HepG2 (cell line): ENCODE data around the gene ICAM3. TPM values are rescaled to one million over a fixed set of nuclear protein-coding genes. Genes with fewer than 3 reads are reported as not detected.

Experiments used
- ATAC-seq: fragments of 200-7000 bp; cut with Tn5 transposase; 3 replicates; pipeline ENCODE4 v1.9.1; 2020; ENCODE audit warnings: mild to moderate bottlenecking, moderate library complexity
- BruUV-seq: library from RNA; stranded (reverse); fragments of 400-500 nt; replicated peaks from 2 replicates; lab custom pipeline; 2021; lab: Mats Ljungman, UMichigan
- CTCF ChIA-PET: fragments of 300-600 bp; formaldehyde crosslinking; extraction: SDS; loops from one replicate; lab custom pipeline; 2021; ENCODE audit warnings: low total read pairs, inconsistent platforms, low intra/inter-chr PET ratio; lab: Yijun Ruan, JAX
- POLR2A ChIA-PET: fragments of 350-600 bp; sonication (Branson Sonifier 250); formaldehyde crosslinking; loops from one replicate; lab custom pipeline; 2020; ENCODE audit warnings: antibody characterized with exemption, inconsistent platforms; lab: Yijun Ruan, JAX
- DNase-seq: peaks from one replicate; pipeline ENCODE4 v3.0.0-alpha.2; 2015; ENCODE audit warnings: low spot score
- FAIRE-seq: peaks from 3 replicates; lab custom pipeline; 2011; peaks lifted over from hg19 to GRCh38; lab: Jason Lieb, UNC
- H2AFZ ChIP-seq: one replicate; pipeline ENCODE4 v1.6.1; 2011; ENCODE audit warnings: low read length, inconsistent platforms
- H3K27ac ChIP-seq: fragments of 300-600 bp; 3 replicates; pipeline ENCODE4 v1.8.0; 2011; ENCODE audit warnings: mixed run types, mild to moderate bottlenecking, mixed read lengths, low read length, inconsistent platforms; ENCODE audit not compliant: insufficient read depth; ENCODE audit errors: extremely low read length
- H3K27me3 ChIP-seq, 2 experiments: fragments of 200-600 bp in 1 of 2; 2 replicates in 1 of 2; 3 replicates in 1 of 2; pipeline versions ENCODE4 v1.6.0 to v1.8.0; 2011; ENCODE audit warnings: low read length in 2 of 2, mild to moderate bottlenecking in 2 of 2, moderate library complexity in 2 of 2, inconsistent platforms in 1 of 2; ENCODE audit not compliant: insufficient read depth in 2 of 2, control insufficient read depth in 1 of 2
- H3K36me3 ChIP-seq, 2 experiments: fragments of 200-600 bp in 1 of 2; replicated peaks in 1 of 2; 2 replicates in 1 of 2; 3 replicates in 1 of 2; pipeline versions ENCODE4 v1.5.1 to v1.8.0; 2011; ENCODE audit warnings: low read length in 2 of 2, inconsistent platforms in 1 of 2; ENCODE audit not compliant: insufficient read depth in 2 of 2, control insufficient read depth in 1 of 2
- H3K4me1 ChIP-seq: 2 replicates; pipeline ENCODE4 v1.5.1; 2012; ENCODE audit warnings: low read length, inconsistent platforms; ENCODE audit not compliant: insufficient read depth
- H3K4me2 ChIP-seq: 2 replicates; pipeline ENCODE4 v1.6.0; 2011; ENCODE audit warnings: low read depth, low read length, inconsistent platforms
- H3K4me3 ChIP-seq, 3 experiments: fragments of 200-600 bp in 1 of 3; sonication (generic), shearing (Covaris generic) in 1 of 3; replicated peaks in 1 of 3; 2 replicates each; pipeline ENCODE4 v1.5.1; 2011 to 2016; ENCODE audit warnings: low read length in 3 of 3, inconsistent platforms in 2 of 3, low read depth in 2 of 3, mild to moderate bottlenecking in 2 of 3, control low read depth in 1 of 3, mixed read lengths in 1 of 3; ENCODE audit not compliant: insufficient read depth in 1 of 3
- H3K79me2 ChIP-seq: one replicate; pipeline ENCODE4 v1.6.1; 2011; ENCODE audit warnings: low read length, inconsistent platforms; ENCODE audit not compliant: insufficient read depth
- H3K9ac ChIP-seq: 2 replicates; pipeline ENCODE4 v1.6.0; 2011; ENCODE audit warnings: mild to moderate bottlenecking, low read depth, low read length, inconsistent platforms; ENCODE audit not compliant: insufficient read depth
- H3K9me3 ChIP-seq: 2 replicates; pipeline ENCODE4 v1.5.1; 2012; ENCODE audit warnings: mild to moderate bottlenecking, low read length
- H4K20me1 ChIP-seq: 2 replicates; pipeline ENCODE4 v1.6.0; 2011; ENCODE audit warnings: inconsistent platforms, mild to moderate bottlenecking, low read length, moderate library complexity; ENCODE audit not compliant: insufficient read depth
- FOXA3 ChIP-seq: IDR thresholded peaks from 2 replicates; pipeline ENCODE4 v1.6.1; 2016; ENCODE audit warnings: missing genetic modification reagents, missing compliant biosample characterization
- HMGA1 ChIP-seq: sonication (generic); formaldehyde crosslinking; conservative IDR thresholded peaks from 2 replicates; pipeline ENCODE4 v1.4.0; 2020; ENCODE audit warnings: missing genetic modification reagents
- JARID2 ChIP-seq: sonication (generic); formaldehyde crosslinking; IDR thresholded peaks from 2 replicates; pipeline ENCODE4 v1.8.1; 2023; ENCODE audit warnings: missing genetic modification reagents, inconsistent platforms; ENCODE audit not compliant: insufficient replicate concordance
- MEIS2 ChIP-seq: sonication (generic); formaldehyde crosslinking; IDR thresholded peaks from 2 replicates; pipeline ENCODE4 v1.9.0; 2021; ENCODE audit warnings: mild to moderate bottlenecking, missing genetic modification reagents
- NFIC ChIP-seq: IDR thresholded peaks from 2 replicates; pipeline ENCODE4 v1.6.1; 2012; ENCODE audit warnings: mild to moderate bottlenecking, low read length, inconsistent platforms
- NKX3-1 ChIP-seq: sonication (generic); formaldehyde crosslinking; IDR thresholded peaks from 2 replicates; pipeline ENCODE4 v1.5.0; 2020; ENCODE audit warnings: missing genetic modification reagents
- PHF5A ChIP-seq: IDR thresholded peaks from one replicate; pipeline ENCODE4 v1.6.1; 2018; ENCODE audit warnings: low read depth, missing genetic modification reagents; ENCODE audit not compliant: unreplicated experiment
- RARG ChIP-seq: sonication (generic); formaldehyde crosslinking; IDR thresholded peaks from 2 replicates; pipeline ENCODE4 v1.4.0; 2020; ENCODE audit warnings: low read depth, mild to moderate bottlenecking, missing genetic modification reagents
- SSRP1 ChIP-seq: IDR thresholded peaks from 2 replicates; pipeline ENCODE4 v1.6.1; 2016; ENCODE audit warnings: control low read depth
- ZBTB4 ChIP-seq: sonication (generic); formaldehyde crosslinking; IDR thresholded peaks from 2 replicates; pipeline ENCODE4 v1.4.0; 2020; ENCODE audit warnings: missing genetic modification reagents, mild to moderate bottlenecking, borderline replicate concordance
- ZNF224 ChIP-seq: sonication (generic); formaldehyde crosslinking; IDR thresholded peaks from 2 replicates; pipeline ENCODE4 v1.5.0; 2020; ENCODE audit warnings: mild to moderate bottlenecking, missing genetic modification reagents
- ZNF552 ChIP-seq: sonication (generic); formaldehyde crosslinking; IDR thresholded peaks from 2 replicates; pipeline ENCODE4 v1.9.0; 2022; ENCODE audit warnings: missing genetic modification reagents, mild to moderate bottlenecking, borderline replicate concordance
- ZNF574 ChIP-seq: sonication (generic); formaldehyde crosslinking; IDR thresholded peaks from 2 replicates; pipeline ENCODE4 v1.4.0; 2020; ENCODE audit warnings: missing genetic modification reagents
- ZNF816 ChIP-seq: sonication (generic); formaldehyde crosslinking; IDR thresholded peaks from 2 replicates; pipeline ENCODE4 v1.8.0; 2022; ENCODE audit warnings: missing genetic modification reagents, mild to moderate bottlenecking, borderline replicate concordance
- WGBS: methylation state at CpG from one replicate; pipeline ENCODE4 v1.1.6; 2017; ENCODE audit warnings: low lambda C conversion rate; 5-methylcytosine and 5-hydroxymethylcytosine counted together
- in situ Hi-C: cut with HindIII; loops from 2 replicates; pipeline ENCODE4 v1.10.0; 2017; ENCODE audit warnings: low pct_unique_long_range_greater_than_20kb; ENCODE audit not compliant: extremely low pct_ligation_motif_present
- intact Hi-C: fragments of 100-400 bp; cut with micrococcal nuclease; formaldehyde crosslinking; loops from one replicate; pipeline ENCODE4 v1.10.0; 2022; ENCODE audit not compliant: unreplicated experiment
- polyA plus RNA-seq, 8 experiments: library from polyadenylated mRNA; depleted of rRNA in 3 of 8; stranded (reverse) in 7 of 8; unstranded in 1 of 8; fragments of >200 nt; fragmentation: Illumina TruSeq in 4 of 8; extraction: Trizol in 4 of 8; gene quantifications; 2 replicates each; pipeline versions ENCODE4 v1.2.1 to v1.2.3, GENCODE V29; 2011 to 2016; ENCODE audit warnings: low read depth in 4 of 8, missing spikeins in 1 of 8, mixed read lengths in 1 of 8; ENCODE audit not compliant: insufficient read depth in 1 of 8
- total RNA-seq, 5 experiments: library from RNA; depleted of rRNA; stranded (reverse); fragments of >200 nt; fragmentation: Illumina TruSeq; extraction: Trizol; gene quantifications; 2 replicates each; pipeline ENCODE4 v1.2.3, GENCODE V29; 2016; ENCODE audit warnings: low read depth in 1 of 5
- TF ChIP-seq, protein P1 (sequence below): sonication (generic); formaldehyde crosslinking; IDR thresholded peaks from 2 replicates; pipeline ENCODE4 v1.8.0; 2022; ENCODE audit warnings: mild to moderate bottlenecking, missing genetic modification reagents, borderline replicate concordance
- TF ChIP-seq, protein P2 (sequence below): sonication (generic); formaldehyde crosslinking; IDR thresholded peaks from 2 replicates; pipeline ENCODE4 v1.5.0; 2020; ENCODE audit warnings: missing genetic modification reagents, mild to moderate bottlenecking, borderline replicate concordance

Gene ICAM3
- total and polyA plus RNA-seq, 2 of the 13 experiments (the other 11 are each of a cell fraction or from before 2014, with no cell fraction given) = 14.1 to 21.0 TPM

- POLR2A ChIA-PET = interaction anchor here (0.7 to 6.9 kb wide), 12 partner anchors 10 to 500 kb away, joined by 3 to 79 read pairs (median 16); partner anchors contain the start of genes FDX2, ICAM1, ICAM5 and TMED1
- BruUV-seq = no TSS peak
- 0 out of 2 replicates have a peak, but pooled peaks have one; percentile 12 for TF ChIP-seq FOXA3 (CRISPR knock-in tag)
- TF ChIP-seq ZNF552 (CRISPR knock-in tag) = no peak
- TF ChIP-seq, protein P1, sequence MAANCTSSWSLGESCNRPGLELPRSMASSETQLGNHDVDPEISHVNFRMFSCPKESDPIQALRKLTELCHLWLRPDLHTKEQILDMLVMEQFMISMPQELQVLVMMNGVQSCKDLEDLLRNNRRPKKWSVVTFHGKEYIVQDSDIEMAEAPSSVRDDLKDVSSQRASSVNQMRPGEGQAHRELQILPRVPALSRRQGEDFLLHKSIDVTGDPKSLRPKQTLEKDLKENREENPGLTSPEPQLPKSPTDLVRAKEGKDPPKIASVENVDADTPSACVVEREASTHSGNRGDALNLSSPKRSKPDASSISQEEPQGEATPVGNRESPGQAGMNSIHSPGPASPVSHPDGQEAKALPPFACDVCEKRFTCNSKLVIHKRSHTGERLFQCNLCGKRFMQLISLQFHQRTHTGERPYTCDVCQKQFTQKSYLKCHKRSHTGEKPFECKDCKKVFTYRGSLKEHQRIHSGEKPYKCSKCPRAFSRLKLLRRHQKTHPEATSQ = no peak
- TF ChIP-seq ZNF816 (CRISPR knock-in tag) = no peak
- TF ChIP-seq ZNF574 = no peak
- no peak for TF ChIP-seq HMGA1 (CRISPR knock-in tag)
- no peak for TF ChIP-seq NKX3-1 (CRISPR knock-in tag)
- TF ChIP-seq NFIC = no peak
- TF ChIP-seq MEIS2 = no peak
- TF ChIP-seq ZNF224 = no peak
- no peak for TF ChIP-seq SSRP1 (CRISPR knock-in tag)
- no peak for TF ChIP-seq JARID2 (CRISPR knock-in tag)
- no peak; the same call in 1 of the 2 replicates for TF ChIP-seq ZBTB4 (CRISPR knock-in tag)
- TF ChIP-seq, protein P2, sequence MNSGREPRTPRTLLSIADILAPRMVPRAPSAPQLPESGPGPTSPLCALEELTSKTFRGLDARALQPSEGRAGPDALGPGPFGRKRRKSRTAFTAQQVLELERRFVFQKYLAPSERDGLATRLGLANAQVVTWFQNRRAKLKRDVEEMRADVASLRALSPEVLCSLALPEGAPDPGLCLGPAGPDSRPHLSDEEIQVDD = no peak
- no peak for TF ChIP-seq PHF5A
- no peak for TF ChIP-seq RARG (CRISPR knock-in tag)
These were observed 4.0 kb downstream of the ICAM3 start for GRCh38 chr19:10335352-10335985.

More at GRCh38 chr19:10335352-10335985, 4.0 kb downstream of the ICAM3 start:
- no peak overlapping the region for H2AFZ ChIP-seq
- H3K4me2 ChIP-seq = peak overlapping the region; percentile 98
- ATAC-seq (peak; percentile 54), FAIRE-seq (no peak), DNase-seq (no peak)
- in situ Hi-C loops = loop anchor here (5.0 kb wide), 1 partner anchor 47 kb away; the partner anchor contains the start of gene TYK2
- intact Hi-C loops = loop anchor here (2.0 to 5.0 kb wide), 2 partner anchors 52 to 67 kb away; no protein-coding TSS in a partner anchor
- CTCF ChIA-PET = no interaction called here
- WGBS = 6% methylated on average over 7 of the region's 26 CpGs
- H3K36me3 ChIP-seq = peaks cover under 1 to 5% of the 10 kb centered on the region in 2 experiments
- peaks cover 0 to 3% of the 10 kb centered on the region in 2 experiments; a peak in 2 of 5 replicates for H3K27me3 ChIP-seq
- peak overlapping the region; percentile 26 for H3K27ac ChIP-seq
- peaks cover 8% of the 10 kb centered on the region; the same call in 1 of the 2 replicates for H4K20me1 ChIP-seq
- H3K79me2 ChIP-seq = peaks cover 31% of the 10 kb centered on the region
- H3K9me3 ChIP-seq = no peaks in the 10 kb centered on the region
- H3K4me3 ChIP-seq = peak overlapping the region; percentile 39 to 89 (median 86)
- peaks cover 60% of the 10 kb centered on the region for H3K4me1 ChIP-seq
- H3K9ac ChIP-seq = peak overlapping the region; percentile 59
